Mucosa of descending colon (tissue), 3 donors: ENCODE results near the gene CXCL8. TPM values are rescaled to one million over a fixed set of nuclear protein-coding genes. Genes with fewer than 3 reads are reported as not detected.

ENCODE experiments used
- ATAC-seq: fragments of 200-7000 bp; cut with Tn5 transposase; one replicate; pipeline ENCODE4 v1.9.1; 2020; ENCODE audit warnings: mild to moderate bottlenecking, moderate library complexity
- DNase-seq, 3 donors: peaks; one replicate each; pipeline ENCODE4 v3.0.0-alpha.2; 2020
- H3K36me3 ChIP-seq: fragments of 200-600 bp; one replicate; pipeline ENCODE4 v1.8.0; 2021; ENCODE audit warnings: low read depth, mild to moderate bottlenecking
- H3K4me1 ChIP-seq: fragments of 200-600 bp; one replicate; pipeline ENCODE4 v1.8.0; 2021; ENCODE audit warnings: low read depth, mild to moderate bottlenecking
- H3K4me3 ChIP-seq: fragments of 200-600 bp; one replicate; pipeline ENCODE4 v1.8.0; 2021; ENCODE audit warnings: mild to moderate bottlenecking
- H3K9me3 ChIP-seq: fragments of 200-600 bp; one replicate; pipeline ENCODE4 v1.8.0; 2021; ENCODE audit warnings: mild to moderate bottlenecking
- intact Hi-C, 2 donors: fragments of 100-400 bp; cut with DNase I in 1 of 2; cut with micrococcal nuclease in 1 of 2; formaldehyde crosslinking; loops; one replicate each; pipeline versions ENCODE4 v1.11.0 to v1.11.1; 2022; cut with DNase I, micrococcal nuclease
- total RNA-seq, 3 donors: library from RNA; stranded (reverse); fragmentation: NEBNext Ultra II Directional in 2 of 3; extraction: Animal tissue kit (Norgen Biotek cat#: 25700) in 2 of 3; gene quantifications; one replicate each; pipeline versions ENCODE4 v1.2.1 to v1.2.4, GENCODE V29; 2021 to 2023
- TF ChIP-seq, protein P1 (sequence below): fragments of 200-600 bp; IDR thresholded peaks from one replicate; pipeline ENCODE4 v1.8.0; 2022; ENCODE audit warnings: antibody characterized with exemption, mild to moderate bottlenecking
- donor health status: DM: no; HTN: no; CAD: no; lungs with moderate emphysema.
- donor health status: DM: no; HTN: no; CAD: no.
- donor health status: DM: no; HTN: yes; CAD: no.

Gene CXCL8
- total RNA-seq, 3 donors from 2014 or later = 0.73 to 44.6 (median 0.78) TPM

DNA sequence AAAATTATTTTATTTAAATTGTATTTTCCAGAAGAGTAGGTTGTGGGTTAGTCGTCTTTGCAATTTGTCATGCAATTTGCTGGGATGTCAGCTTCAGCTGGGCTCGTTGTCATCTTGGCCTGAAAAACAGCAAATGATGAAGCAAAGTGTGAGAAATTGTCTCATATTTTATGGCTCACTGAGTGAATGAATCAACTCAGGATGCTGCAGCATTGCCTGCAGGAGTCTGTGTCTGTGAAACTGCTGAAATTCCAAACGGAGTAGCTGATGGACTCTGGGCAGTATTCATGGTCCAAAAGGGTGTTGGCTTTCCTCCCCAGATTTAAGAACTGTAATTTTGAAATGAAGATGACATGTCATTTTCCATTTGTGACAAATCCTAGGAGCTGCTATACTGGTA lies 37.2 kb downstream of the CXCL8 start:
- no peaks in the 10 kb centered on the region for H3K36me3 ChIP-seq
- DNase-seq (no peak), ATAC-seq (no peak)
- H3K9me3 ChIP-seq = no peaks in the 10 kb centered on the region
- H3K4me3 ChIP-seq = no peak overlapping the region
- intact Hi-C loops = no loop called here
- peaks cover 4% of the 10 kb centered on the region for H3K4me1 ChIP-seq
- TF ChIP-seq, protein P1, sequence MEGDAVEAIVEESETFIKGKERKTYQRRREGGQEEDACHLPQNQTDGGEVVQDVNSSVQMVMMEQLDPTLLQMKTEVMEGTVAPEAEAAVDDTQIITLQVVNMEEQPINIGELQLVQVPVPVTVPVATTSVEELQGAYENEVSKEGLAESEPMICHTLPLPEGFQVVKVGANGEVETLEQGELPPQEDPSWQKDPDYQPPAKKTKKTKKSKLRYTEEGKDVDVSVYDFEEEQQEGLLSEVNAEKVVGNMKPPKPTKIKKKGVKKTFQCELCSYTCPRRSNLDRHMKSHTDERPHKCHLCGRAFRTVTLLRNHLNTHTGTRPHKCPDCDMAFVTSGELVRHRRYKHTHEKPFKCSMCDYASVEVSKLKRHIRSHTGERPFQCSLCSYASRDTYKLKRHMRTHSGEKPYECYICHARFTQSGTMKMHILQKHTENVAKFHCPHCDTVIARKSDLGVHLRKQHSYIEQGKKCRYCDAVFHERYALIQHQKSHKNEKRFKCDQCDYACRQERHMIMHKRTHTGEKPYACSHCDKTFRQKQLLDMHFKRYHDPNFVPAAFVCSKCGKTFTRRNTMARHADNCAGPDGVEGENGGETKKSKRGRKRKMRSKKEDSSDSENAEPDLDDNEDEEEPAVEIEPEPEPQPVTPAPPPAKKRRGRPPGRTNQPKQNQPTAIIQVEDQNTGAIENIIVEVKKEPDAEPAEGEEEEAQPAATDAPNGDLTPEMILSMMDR = no peak

GRCh38 chr4:73780243-73780642 lies 39.9 kb downstream of the CXCL8 start:
- Histone ChIP-seq H3K36me3 (no peaks in the 10 kb centered on the region), H3K9me3 (no peaks in the 10 kb centered on the region), H3K4me3 (no peak overlapping the region), H3K4me1 (peaks cover 4% of the 10 kb centered on the region)
- intact Hi-C loops = no loop called here
- TF ChIP-seq, protein P1 = no peak
- ATAC-seq (peak; percentile 95), DNase-seq (no peak)

GRCh38 chr4:73780834-73781233 lies 40.5 kb downstream of the CXCL8 start:
- TF ChIP-seq, protein P1 = no peak
- intact Hi-C loops = no loop called here
- no peaks in the 10 kb centered on the region for H3K9me3 ChIP-seq
- H3K4me1 ChIP-seq = peaks cover 4% of the 10 kb centered on the region
- no peak for DNase-seq
- H3K4me3 ChIP-seq = no peak overlapping the region
- ATAC-seq = peak; percentile 55
- H3K36me3 ChIP-seq = no peaks in the 10 kb centered on the region

GRCh38 chr4:73788411-73788810 lies 48.0 kb downstream of the CXCL8 start:
- no peak for DNase-seq
- Histone ChIP-seq H3K4me1 (no peaks in the 10 kb centered on the region), H3K9me3 (no peaks in the 10 kb centered on the region), H3K36me3 (no peaks in the 10 kb centered on the region), H3K4me3 (no peak overlapping the region)
- ATAC-seq = no peak
- TF ChIP-seq, protein P1 = no peak
- intact Hi-C loops = no loop called here

Other genes starting within 250 kb of the CXCL8 start
- 10 to 100 TPM; 15.1 to 41.1 (median 27.1) TPM for gene RASSF6, start 120.1 kb upstream of the CXCL8 start, total RNA-seq
- gene CXCL6, start 96.1 kb downstream of the CXCL8 start, total RNA-seq = under 1 TPM in 2 of 3 donors, not detected in 1; 0.19 to 0.22 TPM
- not detected for gene PF4V1, start 112.7 kb downstream of the CXCL8 start, total RNA-seq
- gene CXCL1, start 128.8 kb downstream of the CXCL8 start, total RNA-seq = 10 to 100 TPM in 1 of 3 donors, 1 to 10 TPM in 2; 3.0 to 21.7 (median 3.2) TPM
- gene PF4, start 241.5 kb downstream of the CXCL8 start, total RNA-seq = 1 to 10 TPM in 1 of 3 donors, under 1 TPM in 1, not detected in 1; 0.52 to 8.1 TPM
- not detected for gene PPBP, start 247.6 kb downstream of the CXCL8 start, total RNA-seq